C4-2B (cell line): ENCODE results near the gene MTURN.

Experiments
- H3K27ac ChIP-seq: fragments of 450-650 bp; 2 replicates; pipeline ENCODE4 v1.5.1; 2017
- CTCF ChIP-seq: fragments of 450-650 bp; conservative IDR thresholded peaks from 2 replicates; pipeline ENCODE4 v1.5.1; 2017; ENCODE audit warnings: mild to moderate bottlenecking
- ZFX ChIP-seq: fragments of 450-650 bp; IDR thresholded peaks from 2 replicates; pipeline ENCODE4 v1.6.1; 2017

The MTURN gene

DNA sequence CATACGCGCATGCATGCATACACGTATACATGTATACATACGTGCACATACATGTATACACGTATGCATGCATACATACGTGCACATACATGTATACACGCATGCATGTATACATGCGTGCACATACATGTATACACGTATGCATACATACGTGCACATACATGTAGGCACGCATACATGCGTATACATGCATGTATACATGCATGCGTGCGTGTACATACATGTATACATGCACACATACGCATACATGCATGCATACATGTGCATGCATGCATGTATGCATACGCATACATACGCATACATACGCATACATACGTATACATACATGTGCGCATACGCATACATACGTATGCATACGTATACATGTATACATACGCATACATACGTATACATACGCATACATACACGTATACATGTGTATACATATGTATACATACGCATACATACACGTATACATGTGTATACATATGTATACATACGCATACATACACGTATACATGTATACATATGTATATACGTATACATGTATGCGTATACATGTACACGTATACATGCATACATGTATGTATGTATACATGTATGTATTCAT is 19.0 kb upstream of the MTURN start:
- no peak overlapping the region for H3K27ac ChIP-seq
- TF ChIP-seq CTCF, result no peak
- TF ChIP-seq ZFX, result no peak

GRCh38 chr7:30116771-30117170 is 18.0 kb upstream of the MTURN start:
- no peak overlapping the region for H3K27ac ChIP-seq
- TF ChIP-seq ZFX, result no peak
- TF ChIP-seq CTCF, result no peak

DNA sequence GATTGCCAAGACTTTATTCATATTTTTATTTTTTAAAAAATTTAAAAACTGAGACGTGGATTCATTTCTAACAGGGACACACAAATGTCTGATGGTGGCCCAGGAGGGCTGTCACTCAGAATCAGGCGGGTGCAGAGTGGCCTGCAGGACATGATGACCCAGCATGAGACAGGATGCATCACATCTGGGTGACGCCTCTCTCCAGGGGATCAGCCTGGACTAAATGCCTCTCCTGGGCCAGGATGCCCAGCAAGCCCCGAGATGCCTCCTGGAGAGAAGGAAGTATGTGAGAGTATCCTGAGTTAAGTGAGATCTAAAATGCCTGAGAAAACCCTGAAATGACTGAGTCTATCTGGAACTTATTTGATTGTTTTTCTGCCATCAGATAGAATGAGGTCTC is 16.9 kb upstream of the MTURN start:
- no peak overlapping the region for H3K27ac ChIP-seq
- TF ChIP-seq ZFX, result no peak
- no peak for TF ChIP-seq CTCF

GRCh38 chr7:30119890-30120577 is 14.8 kb upstream of the MTURN start:
- no peak overlapping the region for H3K27ac ChIP-seq
- TF ChIP-seq ZFX, result no peak
- TF ChIP-seq CTCF, result no peak

- TF ChIP-seq CTCF (no peak), ZFX (no peak)
- H3K27ac ChIP-seq, result peak overlapping the region; percentile 65
Measured at GRCh38 chr7:30133736-30134610, 813 bp upstream of the MTURN start.

GRCh38 chr7:30135301-30136116 is 723 bp downstream of the MTURN start:
- peak overlapping the region; percentile 65 for H3K27ac ChIP-seq
- TF ChIP-seq ZFX, result no peak
- no peak for TF ChIP-seq CTCF
